DND-41 (cell line): Measurements from ENCODE around the gene ACTMAP.

Experiments used
- EZH2 ChIP-seq: IDR thresholded peaks from 3 replicates; pipeline ENCODE4 v1.6.1; 2012; ENCODE audit warnings: borderline replicate concordance, low read depth, mild to moderate bottlenecking, moderate library complexity, low read length, inconsistent platforms; ENCODE audit not compliant: severe bottlenecking
- TF ChIP-seq, protein P1 (sequence below): IDR thresholded peaks from 2 replicates; pipeline ENCODE4 v1.5.1; 2012; ENCODE audit warnings: borderline replicate concordance, low read length, moderate library complexity, mild to moderate bottlenecking; ENCODE audit not compliant: poor library complexity, severe bottlenecking; ENCODE audit errors: extremely low read depth

DNA sequence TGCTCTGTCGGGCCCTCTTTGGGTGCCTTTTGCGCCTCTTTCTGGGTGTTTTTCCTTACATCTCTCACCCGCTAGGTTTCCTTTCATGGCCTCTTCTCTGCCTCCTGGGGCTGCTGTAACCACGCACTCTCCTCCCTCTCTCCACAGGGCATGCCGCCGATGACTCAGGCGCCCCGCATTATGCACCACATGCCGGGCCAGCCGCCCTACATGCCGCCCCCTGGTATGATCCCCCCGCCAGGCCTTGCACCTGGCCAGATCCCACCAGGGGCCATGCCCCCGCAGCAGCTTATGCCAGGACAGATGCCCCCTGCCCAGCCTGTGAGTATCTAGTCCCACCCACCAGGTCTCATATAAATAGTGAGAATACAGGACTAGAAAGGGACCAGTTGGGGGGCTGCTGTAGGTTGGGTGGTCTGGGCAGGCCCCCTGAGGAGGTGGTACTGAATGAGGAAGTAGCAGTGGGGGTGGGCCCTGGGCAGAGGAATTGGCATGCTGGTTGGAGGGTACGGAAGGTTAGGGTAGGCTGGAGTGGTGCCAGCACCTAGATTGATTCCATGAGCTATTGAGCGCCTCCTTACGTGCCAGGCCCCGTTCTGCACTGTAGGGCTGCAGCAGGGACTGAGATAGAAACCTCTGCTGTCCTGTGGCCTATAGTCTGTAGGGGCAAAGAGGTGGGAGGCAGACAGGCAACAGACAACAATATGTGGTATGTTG lies 12.6 kb upstream of the ACTMAP start:
- TF ChIP-seq, protein P1, sequence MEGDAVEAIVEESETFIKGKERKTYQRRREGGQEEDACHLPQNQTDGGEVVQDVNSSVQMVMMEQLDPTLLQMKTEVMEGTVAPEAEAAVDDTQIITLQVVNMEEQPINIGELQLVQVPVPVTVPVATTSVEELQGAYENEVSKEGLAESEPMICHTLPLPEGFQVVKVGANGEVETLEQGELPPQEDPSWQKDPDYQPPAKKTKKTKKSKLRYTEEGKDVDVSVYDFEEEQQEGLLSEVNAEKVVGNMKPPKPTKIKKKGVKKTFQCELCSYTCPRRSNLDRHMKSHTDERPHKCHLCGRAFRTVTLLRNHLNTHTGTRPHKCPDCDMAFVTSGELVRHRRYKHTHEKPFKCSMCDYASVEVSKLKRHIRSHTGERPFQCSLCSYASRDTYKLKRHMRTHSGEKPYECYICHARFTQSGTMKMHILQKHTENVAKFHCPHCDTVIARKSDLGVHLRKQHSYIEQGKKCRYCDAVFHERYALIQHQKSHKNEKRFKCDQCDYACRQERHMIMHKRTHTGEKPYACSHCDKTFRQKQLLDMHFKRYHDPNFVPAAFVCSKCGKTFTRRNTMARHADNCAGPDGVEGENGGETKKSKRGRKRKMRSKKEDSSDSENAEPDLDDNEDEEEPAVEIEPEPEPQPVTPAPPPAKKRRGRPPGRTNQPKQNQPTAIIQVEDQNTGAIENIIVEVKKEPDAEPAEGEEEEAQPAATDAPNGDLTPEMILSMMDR: no peak
- TF ChIP-seq EZH2: no peak
